ENCODE measurements around the gene GLI2.

DNA sequence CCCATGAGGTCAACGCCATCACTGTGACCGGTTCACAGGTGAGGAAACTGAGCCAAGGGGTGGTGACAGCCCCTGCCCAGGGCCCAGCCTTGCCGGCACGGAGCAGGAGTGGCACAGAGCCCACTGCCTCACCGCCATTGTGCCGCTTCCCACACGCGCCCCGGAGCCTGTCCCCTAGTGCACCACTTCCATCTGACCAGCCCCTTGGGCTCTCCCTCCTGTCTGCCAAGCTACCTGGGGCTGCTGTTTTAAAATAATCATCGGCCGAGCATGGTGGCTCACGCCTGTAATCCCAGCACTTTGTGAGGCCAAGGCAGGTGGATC, 49.7 kb upstream of the GLI2 start:
- TF ChIP-seq TAF1 (IDR thresholded peaks at IDR 0.05; ENCODE audit: low read depth, low read length): no peak
- TF ChIP-seq POLR2AphosphoS5 (IDR thresholded peaks at IDR 0.05; ENCODE audit: low read depth, low read length): no peak
- TF ChIP-seq POLR2A (IDR thresholded peaks at IDR 0.05; ENCODE audit: low read depth, low read length): no peak
- TF ChIP-seq POU2F2 (IDR thresholded peaks at IDR 0.05; ENCODE audit: low read depth, low read length): no peak
- TF ChIP-seq SPI1 (IDR thresholded peaks at IDR 0.05; ENCODE audit: low read depth, low read length): no peak
- TF ChIP-seq PAX5 (IDR thresholded peaks at IDR 0.05; ENCODE audit: insufficient read depth, low read length, severe bottlenecking): no peak
